HL-60 (cell line): ENCODE results near the gene EIF4E1B.

Source experiments
- POLR2AphosphoS5 ChIP-seq: IDR thresholded peaks from 2 replicates; pipeline ENCODE4 v1.6.1; 2012; ENCODE audit warnings: low read depth
- SPI1 ChIP-seq: IDR thresholded peaks from 2 replicates; pipeline ENCODE4 v1.6.1; 2012; ENCODE audit warnings: low read depth, mild to moderate bottlenecking, borderline replicate concordance
- TF ChIP-seq, protein P1 (sequence below): IDR thresholded peaks from one replicate; pipeline ENCODE4 v1.5.1; 2011; ENCODE audit warnings: low read length, control low read depth, inconsistent platforms; ENCODE audit not compliant: insufficient read depth
- TF ChIP-seq, protein P2 (sequence below): IDR thresholded peaks from 2 replicates; pipeline ENCODE4 v1.6.1; 2012; ENCODE audit warnings: low read depth; ENCODE audit not compliant: insufficient replicate concordance

DNA sequence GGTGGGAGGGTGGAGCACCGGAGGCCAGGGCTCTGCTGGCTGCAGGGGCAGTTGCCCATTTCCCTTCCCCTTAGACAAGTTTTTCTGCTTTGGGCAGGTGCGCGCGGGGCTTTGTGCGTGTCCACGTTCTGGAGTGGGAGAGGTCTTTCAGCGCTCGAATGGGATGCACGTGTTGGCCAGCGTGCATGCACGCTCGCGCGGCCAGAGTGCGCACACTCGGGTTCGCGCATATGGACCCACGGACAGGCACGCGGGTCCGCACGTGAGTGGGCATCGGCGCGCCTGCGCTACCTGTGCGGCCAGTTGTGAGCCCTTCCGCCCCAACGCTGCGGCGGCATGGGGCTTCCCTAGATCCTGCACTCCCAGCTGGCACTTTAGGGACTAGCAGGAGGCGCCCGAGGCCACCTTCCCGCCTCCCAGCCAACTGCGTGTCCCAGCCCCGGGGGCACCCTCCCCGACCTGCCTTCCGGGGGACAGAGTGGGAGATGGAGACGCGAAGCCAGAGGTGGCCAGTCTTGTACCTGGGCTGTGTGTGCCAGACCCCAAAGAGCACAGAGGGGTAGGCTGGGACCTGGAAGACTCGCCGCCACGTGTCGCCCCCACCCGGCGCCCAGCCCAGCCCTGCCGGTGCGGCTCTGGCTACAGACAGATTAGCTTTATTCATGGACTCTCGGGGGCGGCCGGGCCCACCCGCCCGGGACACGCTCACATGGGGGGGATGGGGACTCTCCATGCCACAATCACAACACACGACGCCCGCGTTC lies 10.7 kb upstream of the EIF4E1B start:
- TF ChIP-seq, protein P1, sequence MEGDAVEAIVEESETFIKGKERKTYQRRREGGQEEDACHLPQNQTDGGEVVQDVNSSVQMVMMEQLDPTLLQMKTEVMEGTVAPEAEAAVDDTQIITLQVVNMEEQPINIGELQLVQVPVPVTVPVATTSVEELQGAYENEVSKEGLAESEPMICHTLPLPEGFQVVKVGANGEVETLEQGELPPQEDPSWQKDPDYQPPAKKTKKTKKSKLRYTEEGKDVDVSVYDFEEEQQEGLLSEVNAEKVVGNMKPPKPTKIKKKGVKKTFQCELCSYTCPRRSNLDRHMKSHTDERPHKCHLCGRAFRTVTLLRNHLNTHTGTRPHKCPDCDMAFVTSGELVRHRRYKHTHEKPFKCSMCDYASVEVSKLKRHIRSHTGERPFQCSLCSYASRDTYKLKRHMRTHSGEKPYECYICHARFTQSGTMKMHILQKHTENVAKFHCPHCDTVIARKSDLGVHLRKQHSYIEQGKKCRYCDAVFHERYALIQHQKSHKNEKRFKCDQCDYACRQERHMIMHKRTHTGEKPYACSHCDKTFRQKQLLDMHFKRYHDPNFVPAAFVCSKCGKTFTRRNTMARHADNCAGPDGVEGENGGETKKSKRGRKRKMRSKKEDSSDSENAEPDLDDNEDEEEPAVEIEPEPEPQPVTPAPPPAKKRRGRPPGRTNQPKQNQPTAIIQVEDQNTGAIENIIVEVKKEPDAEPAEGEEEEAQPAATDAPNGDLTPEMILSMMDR = no peak
- TF ChIP-seq POLR2AphosphoS5 (no peak), SPI1 (no peak)
- TF ChIP-seq, protein P2, sequence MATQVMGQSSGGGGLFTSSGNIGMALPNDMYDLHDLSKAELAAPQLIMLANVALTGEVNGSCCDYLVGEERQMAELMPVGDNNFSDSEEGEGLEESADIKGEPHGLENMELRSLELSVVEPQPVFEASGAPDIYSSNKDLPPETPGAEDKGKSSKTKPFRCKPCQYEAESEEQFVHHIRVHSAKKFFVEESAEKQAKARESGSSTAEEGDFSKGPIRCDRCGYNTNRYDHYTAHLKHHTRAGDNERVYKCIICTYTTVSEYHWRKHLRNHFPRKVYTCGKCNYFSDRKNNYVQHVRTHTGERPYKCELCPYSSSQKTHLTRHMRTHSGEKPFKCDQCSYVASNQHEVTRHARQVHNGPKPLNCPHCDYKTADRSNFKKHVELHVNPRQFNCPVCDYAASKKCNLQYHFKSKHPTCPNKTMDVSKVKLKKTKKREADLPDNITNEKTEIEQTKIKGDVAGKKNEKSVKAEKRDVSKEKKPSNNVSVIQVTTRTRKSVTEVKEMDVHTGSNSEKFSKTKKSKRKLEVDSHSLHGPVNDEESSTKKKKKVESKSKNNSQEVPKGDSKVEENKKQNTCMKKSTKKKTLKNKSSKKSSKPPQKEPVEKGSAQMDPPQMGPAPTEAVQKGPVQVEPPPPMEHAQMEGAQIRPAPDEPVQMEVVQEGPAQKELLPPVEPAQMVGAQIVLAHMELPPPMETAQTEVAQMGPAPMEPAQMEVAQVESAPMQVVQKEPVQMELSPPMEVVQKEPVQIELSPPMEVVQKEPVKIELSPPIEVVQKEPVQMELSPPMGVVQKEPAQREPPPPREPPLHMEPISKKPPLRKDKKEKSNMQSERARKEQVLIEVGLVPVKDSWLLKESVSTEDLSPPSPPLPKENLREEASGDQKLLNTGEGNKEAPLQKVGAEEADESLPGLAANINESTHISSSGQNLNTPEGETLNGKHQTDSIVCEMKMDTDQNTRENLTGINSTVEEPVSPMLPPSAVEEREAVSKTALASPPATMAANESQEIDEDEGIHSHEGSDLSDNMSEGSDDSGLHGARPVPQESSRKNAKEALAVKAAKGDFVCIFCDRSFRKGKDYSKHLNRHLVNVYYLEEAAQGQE = no peak
